H1 (cell line): Measurements from ENCODE around the gene PDPK1. TPM values are rescaled to one million over a fixed set of nuclear protein-coding genes. Genes with fewer than 3 reads are reported as not detected.

Experiments
- SIN3A ChIP-seq, 2 experiments: IDR thresholded peaks in 1 of 2; conservative IDR thresholded peaks in 1 of 2; 2 replicates each; pipeline ENCODE4 v1.6.1; 2011 to 2012; ENCODE audit warnings: low read length in 2 of 2, improper control_type of control experiment in 1 of 2, low read depth in 1 of 2, mild to moderate bottlenecking in 1 of 2
- polyA plus RNA-seq, 7 experiments: library from polyadenylated mRNA; depleted of rRNA in 3 of 7; stranded (reverse) in 5 of 7; unstranded in 2 of 7; fragments of >200 nt in 5 of 7; fragments of 200-250 nt in 2 of 7; gene quantifications; 1 replicate in 5 of 7; 2 replicates in 1 of 7; 4 replicates in 1 of 7; pipeline versions ENCODE4 v1.2.1 to v1.2.3, GENCODE V29; 2011 to 2013; ENCODE audit warnings: missing spikeins in 2 of 7, mixed read lengths in 2 of 7
- total RNA-seq: library from RNA; stranded (reverse); fragmentation: NEBNext Ultra II Directional; extraction: Animal tissue kit (Norgen Biotek cat#: 25700); gene quantifications from 2 replicates; pipeline ENCODE4 v1.2.1, GENCODE V29; 2021
- TF ChIP-seq, protein P1 (sequence below): IDR thresholded peaks from 2 replicates; pipeline ENCODE4 v1.6.1; 2012; ENCODE audit warnings: inconsistent platforms

PDPK1 gene
- total and polyA plus RNA-seq, 2 of the 8 experiments (the other 6 are each of a cell fraction or from before 2014, with no cell fraction given), result 17.1 to 27.8 TPM

GRCh38 chr16:2516391-2517240, 21.2 kb upstream of the PDPK1 start (continued):
- TF ChIP-seq SIN3A (conservative IDR thresholded peaks at IDR 0.05 in 1 of 2, IDR thresholded peaks at IDR 0.05 in 1 of 2; ENCODE audit: low read depth in 1 of 2, low read length in 2 of 2), result no peak
- TF ChIP-seq, protein P1, sequence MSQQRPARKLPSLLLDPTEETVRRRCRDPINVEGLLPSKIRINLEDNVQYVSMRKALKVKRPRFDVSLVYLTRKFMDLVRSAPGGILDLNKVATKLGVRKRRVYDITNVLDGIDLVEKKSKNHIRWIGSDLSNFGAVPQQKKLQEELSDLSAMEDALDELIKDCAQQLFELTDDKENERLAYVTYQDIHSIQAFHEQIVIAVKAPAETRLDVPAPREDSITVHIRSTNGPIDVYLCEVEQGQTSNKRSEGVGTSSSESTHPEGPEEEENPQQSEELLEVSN, result no peak
